Germinal center (tissue), 1 donor: ENCODE results near the gene SHANK3.

Experiments
- DNase-seq: peaks from one replicate; pipeline ENCODE4 v3.0.0; 2012; ENCODE audit warnings: mixed read lengths, low spot score

SHANK3 gene

DNA sequence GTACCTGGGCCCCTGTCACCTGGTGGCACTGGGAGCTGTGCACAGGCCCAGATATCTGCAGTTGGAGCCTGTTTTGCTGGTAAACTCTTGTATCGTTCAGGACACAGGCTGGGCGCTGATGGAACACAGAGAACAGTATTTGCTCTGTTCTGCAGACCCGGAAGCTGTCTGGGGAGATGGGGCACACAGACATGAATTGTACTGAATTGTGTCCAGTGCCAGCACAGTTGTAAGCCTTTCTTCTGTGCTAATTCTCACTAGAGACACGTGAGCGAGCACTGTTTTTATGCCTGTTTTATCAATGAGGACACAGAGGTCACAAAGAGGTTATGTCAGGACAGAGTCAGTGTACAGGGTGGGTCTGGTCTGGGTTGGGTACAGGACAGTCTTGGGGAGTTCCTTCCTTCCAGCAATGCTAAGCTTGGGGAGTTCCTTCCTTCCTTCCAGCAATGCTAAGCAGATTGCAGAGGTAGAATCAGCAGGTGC is 41.0 kb downstream of the SHANK3 start:
- no peak for DNase-seq

DNA sequence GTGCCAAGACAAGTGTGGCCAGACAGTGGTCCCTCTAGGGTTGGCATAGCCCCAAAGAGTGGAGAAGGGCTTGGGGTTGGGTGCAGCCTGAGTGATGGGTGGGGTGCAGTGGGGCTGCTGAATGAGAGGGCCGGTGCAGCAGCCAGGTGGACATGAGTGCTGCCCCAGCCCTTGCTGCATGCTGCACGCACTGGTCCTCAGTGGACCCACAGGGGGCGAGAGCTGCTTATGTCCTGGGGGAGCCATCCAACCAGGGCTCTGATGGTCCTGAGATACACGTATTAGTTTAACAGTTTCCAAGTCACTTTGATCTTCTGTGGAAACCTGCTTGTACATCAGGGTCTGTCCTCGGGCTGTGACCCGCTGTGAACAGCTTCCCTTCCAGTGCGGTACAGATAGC is 41.5 kb downstream of the SHANK3 start:
- no peak for DNase-seq

DNA sequence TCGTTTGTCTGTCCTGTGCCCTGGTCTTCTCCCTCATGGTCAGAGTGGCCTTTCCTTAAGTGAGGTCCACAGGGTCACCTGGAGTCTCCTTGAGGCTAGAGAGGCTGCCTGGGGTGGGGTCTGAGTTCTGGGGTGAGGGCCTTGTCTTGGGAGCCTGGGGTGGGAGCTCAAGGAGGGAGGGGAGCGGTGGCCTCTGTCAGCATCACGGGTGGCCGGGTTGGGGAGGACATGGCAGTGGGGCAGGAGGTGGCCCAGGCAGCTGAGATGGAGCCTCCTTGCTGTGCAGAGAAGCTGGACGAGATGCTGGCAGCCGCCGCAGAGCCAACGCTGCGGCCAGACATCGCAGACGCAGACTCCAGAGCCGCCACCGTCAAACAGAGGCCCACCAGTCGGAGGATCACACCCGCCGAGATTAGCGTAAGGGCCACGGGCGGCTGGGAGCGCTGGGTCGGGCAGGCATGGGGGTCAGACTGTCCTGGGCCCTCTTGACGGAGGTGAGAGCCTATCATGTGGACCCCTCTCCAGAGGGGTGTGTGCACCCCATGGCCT is 42.1 kb downstream of the SHANK3 start:
- DNase-seq: no peak

DNA sequence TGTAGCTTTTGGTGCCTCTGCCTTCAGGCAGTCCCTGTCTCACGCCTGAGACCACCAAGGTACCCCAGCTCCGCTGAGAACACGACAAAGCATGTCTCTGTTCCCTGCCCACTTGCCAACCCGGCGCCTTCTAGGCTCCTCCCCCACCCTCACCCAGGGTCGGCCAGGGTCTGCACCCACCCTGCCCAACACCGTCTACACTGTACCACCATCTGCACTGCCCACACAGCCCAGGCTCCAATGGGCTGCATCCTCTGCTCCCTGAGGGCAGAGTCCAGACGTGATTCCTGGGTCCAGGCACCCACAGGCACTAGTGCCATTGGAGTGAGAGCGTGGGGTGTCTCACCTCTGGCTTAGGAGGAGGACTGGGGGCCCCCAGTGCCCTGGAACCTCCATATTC is 42.6 kb downstream of the SHANK3 start:
- DNase-seq: no peak

DNA sequence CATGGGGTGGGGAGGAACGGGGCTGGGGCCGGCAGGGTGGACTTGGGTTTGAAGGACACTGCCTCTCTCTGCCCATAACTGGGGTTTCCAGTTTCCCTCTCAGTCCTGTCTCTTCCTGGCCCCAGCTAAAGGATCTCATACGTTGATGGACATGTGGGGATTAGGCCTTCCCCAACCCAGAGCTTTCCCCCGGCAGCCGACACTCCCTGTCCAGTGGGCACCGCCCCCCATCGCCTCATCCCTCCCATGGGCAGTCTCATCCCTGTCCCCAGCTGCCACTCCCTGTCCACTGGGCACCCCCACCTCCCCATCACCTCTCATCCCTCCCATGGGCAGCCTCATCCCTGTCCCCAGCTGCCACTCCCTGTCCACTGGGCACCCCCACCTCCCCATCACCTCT is 43.2 kb downstream of the SHANK3 start:
- DNase-seq: no peak

DNA sequence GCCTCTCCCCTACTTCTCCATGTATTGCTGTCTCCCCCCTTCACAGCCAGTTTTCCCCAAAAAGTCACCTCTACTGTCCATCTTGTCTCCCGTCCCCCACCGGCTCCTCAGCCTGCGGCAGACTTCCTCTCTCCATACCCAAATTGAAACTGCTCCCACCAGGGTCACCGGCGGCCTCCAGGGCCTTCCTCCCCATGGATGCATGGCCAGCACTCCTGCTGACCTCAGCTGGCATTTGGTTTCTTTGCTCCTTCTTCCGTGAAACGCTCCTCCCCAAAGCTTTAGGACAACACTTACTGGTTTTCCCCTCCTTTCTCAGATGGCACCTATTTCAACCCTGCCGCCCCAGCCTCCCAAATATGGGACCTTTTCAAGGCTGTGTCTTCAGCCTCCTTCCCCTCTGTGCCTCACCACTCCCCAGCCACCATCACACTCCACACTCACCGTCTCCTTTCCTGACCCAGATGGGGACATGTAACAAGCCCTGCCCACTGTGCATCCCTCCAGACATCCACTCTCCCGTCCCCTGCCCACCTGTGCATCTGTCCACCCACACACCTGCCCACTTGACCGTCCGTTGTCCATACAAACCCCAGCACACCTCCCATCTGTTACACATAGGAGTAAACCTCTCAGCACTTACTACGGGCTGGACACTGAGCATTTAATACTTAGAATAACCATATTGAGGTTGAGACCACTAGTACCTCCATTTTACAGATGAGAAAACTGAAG is 43.8 kb downstream of the SHANK3 start:
- DNase-seq: no peak

DNA sequence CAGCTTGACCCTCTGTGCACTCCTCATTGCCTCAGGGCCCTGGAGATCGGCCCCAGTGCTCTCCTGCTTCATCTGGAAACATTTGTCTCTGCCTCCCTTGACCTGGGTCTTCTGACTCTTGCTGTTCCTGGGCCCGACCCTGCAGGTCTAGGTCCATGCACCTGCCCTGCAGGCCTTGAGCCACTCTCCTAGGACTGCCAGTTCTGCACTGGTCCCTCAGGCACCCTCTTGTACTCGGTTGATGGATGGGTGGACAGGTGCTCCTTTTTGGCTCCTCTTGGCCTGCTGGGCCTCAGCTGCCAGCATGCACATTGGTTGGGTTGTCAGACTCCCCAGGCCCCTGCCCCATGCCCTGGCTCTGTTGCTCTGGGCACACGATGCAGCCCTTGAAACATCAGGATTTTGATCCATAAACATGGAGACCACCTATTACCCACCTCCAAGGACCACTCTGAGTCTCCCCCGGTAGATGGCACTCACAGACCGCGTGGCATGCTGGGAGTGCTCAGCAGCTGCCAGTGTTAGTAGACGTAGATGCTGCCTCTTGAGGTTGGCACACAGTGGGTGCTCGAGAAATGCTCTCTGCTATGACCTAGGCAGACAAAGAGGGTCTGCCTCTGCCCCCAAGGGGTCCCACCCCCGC is 45.2 kb downstream of the SHANK3 start:
- no peak for DNase-seq

DNA sequence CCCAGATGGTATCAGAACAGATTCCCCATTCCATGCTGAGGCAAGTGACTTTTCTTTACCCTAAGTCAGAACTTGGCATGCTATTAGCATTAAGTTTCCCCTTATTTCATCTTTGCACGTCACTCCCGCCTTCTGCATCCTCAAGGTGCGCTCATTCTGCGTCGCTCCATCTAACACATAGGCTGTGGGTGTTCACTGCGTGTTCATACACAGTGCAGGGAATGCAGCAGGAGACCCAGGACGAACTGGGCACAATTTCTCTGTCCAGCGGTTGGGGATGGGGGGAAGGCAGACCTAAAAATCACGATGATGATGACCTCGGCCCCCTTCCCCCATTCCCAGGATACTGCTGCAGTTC is 45.7 kb downstream of the SHANK3 start:
- DNase-seq: no peak

DNA sequence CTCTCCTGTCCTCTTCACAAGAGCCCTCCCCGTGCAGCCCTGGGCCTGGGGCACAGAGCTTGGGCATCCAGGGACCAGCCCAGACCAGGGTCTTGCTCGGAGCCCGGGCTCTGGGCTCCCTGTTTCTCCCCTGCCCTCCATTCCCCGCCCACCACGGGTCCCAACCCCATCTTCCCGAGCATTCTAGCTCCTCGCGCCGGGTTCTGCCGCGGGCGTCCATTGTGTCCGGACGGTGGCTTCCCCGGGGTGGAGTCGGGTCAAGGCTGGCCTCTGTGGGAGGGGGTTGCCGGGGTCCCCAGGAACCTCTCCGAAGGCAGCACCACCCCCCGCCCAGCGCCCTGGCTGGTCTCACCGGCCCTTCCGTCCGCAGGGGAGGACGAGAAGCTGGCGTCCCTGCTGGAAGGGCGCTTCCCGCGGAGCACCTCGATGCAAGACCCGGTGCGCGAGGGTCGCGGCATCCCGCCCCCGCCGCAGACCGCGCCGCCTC is 47.2 kb downstream of the SHANK3 start:
- DNase-seq: no peak

DNA sequence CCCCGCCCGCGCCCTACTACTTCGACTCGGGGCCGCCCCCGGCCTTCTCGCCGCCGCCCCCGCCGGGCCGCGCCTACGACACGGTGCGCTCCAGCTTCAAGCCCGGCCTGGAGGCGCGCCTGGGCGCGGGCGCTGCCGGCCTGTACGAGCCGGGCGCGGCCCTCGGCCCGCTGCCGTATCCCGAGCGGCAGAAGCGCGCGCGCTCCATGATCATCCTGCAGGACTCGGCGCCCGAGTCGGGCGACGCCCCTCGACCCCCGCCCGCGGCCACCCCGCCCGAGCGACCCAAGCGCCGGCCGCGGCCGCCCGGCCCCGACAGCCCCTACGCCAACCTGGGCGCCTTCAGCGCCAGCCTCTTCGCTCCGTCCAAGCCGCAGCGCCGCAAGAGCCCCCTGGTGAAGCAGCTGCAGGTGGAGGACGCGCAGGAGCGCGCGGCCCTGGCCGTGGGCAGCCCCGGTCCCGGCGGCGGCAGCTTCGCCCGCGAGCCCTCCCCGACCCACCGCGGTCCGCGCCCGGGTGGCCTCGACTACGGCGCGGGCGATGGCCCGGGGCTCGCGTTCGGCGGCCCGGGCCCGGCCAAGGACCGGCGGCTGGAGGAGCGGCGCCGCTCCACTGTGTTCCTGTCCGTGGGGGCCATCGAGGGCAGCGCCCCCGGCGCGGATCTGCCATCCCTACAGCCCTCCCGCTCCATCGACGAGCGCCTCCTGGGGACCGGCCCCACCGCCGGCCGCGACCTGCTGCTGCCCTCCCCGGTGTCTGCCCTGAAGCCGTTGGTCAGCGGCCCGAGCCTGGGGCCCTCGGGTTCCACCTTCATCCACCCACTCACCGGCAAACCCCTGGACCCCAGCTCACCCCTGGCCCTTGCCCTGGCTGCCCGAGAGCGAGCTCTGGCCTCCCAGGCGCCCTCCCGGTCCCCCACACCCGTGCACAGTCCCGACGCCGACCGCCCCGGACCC is 48.0 kb downstream of the SHANK3 start:
- DNase-seq: no peak

DNA sequence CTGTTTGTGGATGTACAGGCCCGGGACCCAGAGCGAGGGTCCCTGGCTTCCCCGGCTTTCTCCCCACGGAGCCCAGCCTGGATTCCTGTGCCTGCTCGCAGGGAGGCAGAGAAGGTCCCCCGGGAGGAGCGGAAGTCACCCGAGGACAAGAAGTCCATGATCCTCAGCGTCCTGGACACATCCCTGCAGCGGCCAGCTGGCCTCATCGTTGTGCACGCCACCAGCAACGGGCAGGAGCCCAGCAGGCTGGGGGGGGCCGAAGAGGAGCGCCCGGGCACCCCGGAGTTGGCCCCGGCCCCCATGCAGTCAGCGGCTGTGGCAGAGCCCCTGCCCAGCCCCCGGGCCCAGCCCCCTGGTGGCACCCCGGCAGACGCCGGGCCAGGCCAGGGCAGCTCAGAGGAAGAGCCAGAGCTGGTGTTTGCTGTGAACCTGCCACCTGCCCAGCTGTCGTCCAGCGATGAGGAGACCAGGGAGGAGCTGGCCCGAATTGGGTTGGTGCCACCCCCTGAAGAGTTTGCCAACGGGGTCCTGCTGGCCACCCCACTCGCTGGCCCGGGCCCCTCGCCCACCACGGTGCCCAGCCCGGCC is 48.7 kb downstream of the SHANK3 start:
- no peak for DNase-seq

DNA sequence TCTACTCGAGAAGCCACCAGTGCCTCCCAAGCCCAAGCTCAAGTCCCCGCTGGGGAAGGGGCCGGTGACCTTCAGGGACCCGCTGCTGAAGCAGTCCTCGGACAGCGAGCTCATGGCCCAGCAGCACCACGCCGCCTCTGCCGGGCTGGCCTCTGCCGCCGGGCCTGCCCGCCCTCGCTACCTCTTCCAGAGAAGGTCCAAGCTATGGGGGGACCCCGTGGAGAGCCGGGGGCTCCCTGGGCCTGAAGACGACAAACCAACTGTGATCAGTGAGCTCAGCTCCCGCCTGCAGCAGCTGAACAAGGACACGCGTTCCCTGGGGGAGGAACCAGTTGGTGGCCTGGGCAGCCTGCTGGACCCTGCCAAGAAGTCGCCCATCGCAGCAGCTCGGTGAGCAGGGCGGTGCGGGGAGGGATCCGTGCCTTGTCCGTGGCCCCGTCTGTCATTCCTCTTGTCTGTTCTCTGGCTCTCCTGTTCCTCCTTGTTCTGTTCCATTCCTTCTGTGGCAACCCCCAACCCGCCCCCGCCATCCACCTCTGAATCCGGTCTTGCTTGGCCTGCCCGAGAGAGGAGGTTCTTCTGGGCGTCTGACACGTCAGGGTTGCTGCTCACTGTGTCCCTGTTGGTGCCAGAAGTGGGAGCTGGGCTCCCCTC is 49.6 kb downstream of the SHANK3 start:
- DNase-seq: no peak
